SU-DHL-6 (cell line): ENCODE data around the gene SPATA2.

ENCODE experiments used
- H2AFZ ChIP-seq: fragments of 200-600 bp; sonication (generic); 2 replicates; pipeline ENCODE4 v1.6.1; 2014; ENCODE audit warnings: low read depth, mild to moderate bottlenecking, moderate library complexity, mixed read lengths, antibody characterized with exemption, low read length; ENCODE audit not compliant: severe bottlenecking
- H3F3A ChIP-seq: fragments of 200-600 bp; shearing (Covaris generic); 2 replicates; pipeline ENCODE4 v1.6.0; 2016; ENCODE audit warnings: antibody characterized with exemption, mild to moderate bottlenecking; ENCODE audit not compliant: insufficient read depth
- H3K27ac ChIP-seq: fragments of 200-600 bp; sonication (generic); 2 replicates; pipeline ENCODE4 v1.5.1; 2016; ENCODE audit warnings: low read depth, mild to moderate bottlenecking, low read length, moderate library complexity, mixed read lengths
- H3K27me3 ChIP-seq: fragments of 200-600 bp; sonication (generic), shearing (Covaris generic); 2 replicates; pipeline ENCODE4 v1.6.0; 2014; ENCODE audit warnings: mild to moderate bottlenecking, low read length
- H3K36me3 ChIP-seq: fragments of 200-600 bp; sonication (generic); 2 replicates; pipeline ENCODE4 v1.6.1; 2014; ENCODE audit warnings: mild to moderate bottlenecking, low read length, mixed read lengths
- H3K4me2 ChIP-seq: fragments of 300-600, 200-600 bp; shearing (Covaris generic), sonication (generic); 2 replicates; pipeline ENCODE4 v1.6.0; 2014; ENCODE audit warnings: low read length, low read depth, mild to moderate bottlenecking; ENCODE audit not compliant: poor library complexity, severe bottlenecking
- H3K4me3 ChIP-seq: fragments of 200-600 bp; sonication (generic); 2 replicates; pipeline ENCODE4 v1.5.1; 2014; ENCODE audit warnings: antibody characterized with exemption, low read length, mild to moderate bottlenecking, mixed read lengths; ENCODE audit not compliant: insufficient read depth, poor library complexity, severe bottlenecking
- H3K79me2 ChIP-seq: fragments of 200-600 bp; sonication (generic); 2 replicates; pipeline ENCODE4 v1.6.1; 2014; ENCODE audit warnings: mild to moderate bottlenecking, low read length, moderate library complexity; ENCODE audit not compliant: insufficient read depth
- H3K9ac ChIP-seq: fragments of 200-600 bp; sonication (generic); 2 replicates; pipeline ENCODE4 v1.7.0; 2014; ENCODE audit warnings: mild to moderate bottlenecking, low read length
- H3K9me2 ChIP-seq: fragments of 200-600 bp; sonication (generic); replicated peaks from 2 replicates; pipeline ENCODE4 v1.6.1; 2014; ENCODE audit warnings: low read length; ENCODE audit not compliant: insufficient read depth
- H3K9me3 ChIP-seq: fragments of 200-600 bp; sonication (generic); 2 replicates; pipeline ENCODE4 v1.6.1; 2014; ENCODE audit warnings: low read length, mixed read lengths; ENCODE audit not compliant: insufficient read depth
- H4K20me1 ChIP-seq: fragments of 200-600 bp; sonication (generic); 2 replicates; pipeline ENCODE4 v1.6.1; 2014; ENCODE audit warnings: low read depth, mild to moderate bottlenecking, antibody characterized with exemption, low read length, moderate library complexity, mixed read lengths
- CTCF ChIP-seq: fragments of 200-600 bp; sonication (generic); IDR thresholded peaks from one replicate; pipeline ENCODE4 v1.5.1; 2017; ENCODE audit warnings: antibody characterized with exemption, mild to moderate bottlenecking, low read length, moderate library complexity; ENCODE audit not compliant: insufficient read depth, poor library complexity, severe bottlenecking
- EZH2phosphoT487 ChIP-seq: fragments of 200-600 bp; sonication (generic), shearing (Covaris generic); conservative IDR thresholded peaks from 2 replicates; pipeline ENCODE4 v1.6.1; 2018; ENCODE audit warnings: mild to moderate bottlenecking, antibody characterized with exemption, low read length, moderate library complexity, mixed read lengths

SPATA2 gene

GRCh38 chr20:49942942-49943341, 27.6 kb upstream of the SPATA2 start:
- H3K9me3 ChIP-seq: no peaks in the 10 kb centered on the region
- H3K4me2 ChIP-seq: no peak overlapping the region
- H3K79me2 ChIP-seq: peaks cover 38% of the 10 kb centered on the region
- no peaks in the 10 kb centered on the region for H3K9me2 ChIP-seq
- H3K9ac ChIP-seq: no peak overlapping the region
- H3K27me3 ChIP-seq: no peaks in the 10 kb centered on the region
- no peaks in the 10 kb centered on the region for H3F3A ChIP-seq
- H4K20me1 ChIP-seq: no peaks in the 10 kb centered on the region
- no peak overlapping the region for H3K27ac ChIP-seq
- no peak overlapping the region for H2AFZ ChIP-seq
- TF ChIP-seq EZH2phosphoT487 (no peak), CTCF (no peak)
- H3K36me3 ChIP-seq: peaks cover 14% of the 10 kb centered on the region
- H3K4me3 ChIP-seq: no peak overlapping the region

DNA sequence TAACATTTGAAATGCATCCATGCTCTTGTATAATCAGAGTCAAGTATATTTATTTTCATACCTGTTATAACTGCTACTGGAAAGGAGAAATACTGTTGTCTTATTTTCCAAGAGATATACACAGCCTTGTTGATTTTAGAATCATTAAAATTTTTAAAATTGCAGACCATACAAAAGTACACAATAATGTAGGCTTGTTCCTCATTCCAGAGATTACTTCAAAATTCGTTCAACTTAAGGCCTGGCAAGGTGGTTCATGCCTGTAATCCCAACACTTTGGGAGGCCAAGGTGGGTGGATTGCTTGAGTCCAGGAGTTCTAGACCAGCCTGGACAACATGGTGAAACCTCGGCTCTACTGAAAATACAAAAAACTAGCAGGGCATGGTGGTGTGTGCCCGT, 27.0 kb upstream of the SPATA2 start:
- no peaks in the 10 kb centered on the region for H3K27me3 ChIP-seq
- no peak overlapping the region for H3K9ac ChIP-seq
- H3K4me2 ChIP-seq: no peak overlapping the region
- no peaks in the 10 kb centered on the region for H3K9me3 ChIP-seq
- no peaks in the 10 kb centered on the region for H4K20me1 ChIP-seq
- no peak overlapping the region for H3K4me3 ChIP-seq
- TF ChIP-seq CTCF: no peak
- TF ChIP-seq EZH2phosphoT487: no peak
- H3F3A ChIP-seq: no peaks in the 10 kb centered on the region
- no peaks in the 10 kb centered on the region for H3K9me2 ChIP-seq
- peaks cover 45% of the 10 kb centered on the region for H3K79me2 ChIP-seq
- peaks cover 14% of the 10 kb centered on the region for H3K36me3 ChIP-seq
- H3K27ac ChIP-seq: no peak overlapping the region
- no peak overlapping the region for H2AFZ ChIP-seq

DNA sequence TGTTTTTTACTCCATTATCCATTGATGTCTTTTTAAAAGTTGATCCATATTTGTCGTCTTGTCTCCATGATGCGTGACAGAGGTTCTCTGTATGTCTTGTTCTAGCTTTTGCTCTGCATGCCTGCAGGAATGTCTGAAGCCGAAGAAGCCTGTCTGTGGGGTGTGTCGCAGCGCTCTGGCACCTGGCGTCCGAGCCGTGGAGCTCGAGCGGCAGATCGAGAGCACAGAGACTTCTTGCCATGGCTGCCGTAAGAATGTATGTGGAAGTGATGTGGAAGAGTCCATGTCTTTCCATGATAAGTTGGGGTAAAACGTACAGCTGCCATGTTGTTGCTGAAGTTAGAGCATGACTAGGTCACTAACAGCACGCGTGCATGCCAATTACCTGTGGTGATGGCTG, 26.1 kb upstream of the SPATA2 start:
- Histone ChIP-seq H2AFZ (no peak overlapping the region), H3K36me3 (peaks cover 13% of the 10 kb centered on the region), H3K9me2 (no peaks in the 10 kb centered on the region), H3K9me3 (no peaks in the 10 kb centered on the region), H3K9ac (no peak overlapping the region), H4K20me1 (no peaks in the 10 kb centered on the region), H3K4me2 (no peak overlapping the region), H3F3A (no peaks in the 10 kb centered on the region), H3K79me2 (peaks cover 53% of the 10 kb centered on the region), H3K27me3 (no peaks in the 10 kb centered on the region), H3K4me3 (no peak overlapping the region), H3K27ac (no peak overlapping the region)
- TF ChIP-seq CTCF: no peak
- TF ChIP-seq EZH2phosphoT487: no peak
